HCT116 (cell line): ENCODE measurements around the gene STYK1. TPM values are rescaled to one million over a fixed set of nuclear protein-coding genes. Genes with fewer than 3 reads are reported as not detected.
A peak's percentile ranks its signal among the peaks of the same experiment; 100 is the strongest.

Source experiments
- ATAC-seq: fragments of 200-7000 bp; cut with Tn5 transposase; 2 replicates; pipeline ENCODE4 v1.9.1; 2020; ENCODE audit warnings: mild to moderate bottlenecking, moderate library complexity
- BruUV-seq: library from RNA; stranded (reverse); fragments of 400-500 nt; replicated peaks from 2 replicates; lab custom pipeline; 2021; lab: Mats Ljungman, UMichigan
- CTCF ChIA-PET: fragments of 300-600 bp; sonication (Branson Sonifier 250); formaldehyde crosslinking; loops from one replicate; lab custom pipeline; 2021; ENCODE audit warnings: antibody characterized with exemption; lab: Charles Lee
- POLR2A ChIA-PET: fragments of 300-600, 350-600 bp; sonication (Branson Sonifier 250); formaldehyde crosslinking; loops from one replicate; lab custom pipeline; 2021; ENCODE audit warnings: antibody characterized with exemption; lab: Charles Lee
- RAD21 ChIA-PET, 2 experiments: fragments of 300-600 bp; sonication (Branson Sonifier 250); formaldehyde crosslinking; loops; one replicate each; lab custom pipeline; 2023; ENCODE audit warnings: low total read pairs in 2 of 2; ENCODE audit not compliant: uncharacterized antibody in 2 of 2, unreplicated experiment in 2 of 2, low non-redundant PET in 1 of 2; lab: Charles Lee
- DNase-seq: peaks from one replicate; pipeline ENCODE4 v3.0.0-alpha.2; 2010; ENCODE audit warnings: low read depth, low spot score
- H2AFZ ChIP-seq: fragments of 200-600 bp; shearing (Covaris generic), sonication (generic); 2 replicates; pipeline ENCODE4 v1.6.1; 2017; ENCODE audit warnings: low read depth, mixed run types, mixed read lengths, antibody characterized with exemption, low read length; ENCODE audit not compliant: poor library complexity, severe bottlenecking
- H3K27ac ChIP-seq: 2 replicates; pipeline ENCODE4 v1.5.1; 2012; ENCODE audit warnings: low read depth, low read length
- H3K27me3 ChIP-seq: fragments of 200-600 bp; sonication (generic); 2 replicates; pipeline ENCODE4 v1.6.1; 2016; ENCODE audit warnings: mixed run types, low read length, mixed read lengths; ENCODE audit not compliant: insufficient read depth
- H3K36me3 ChIP-seq, 2 experiments: fragments of 200-500 bp in 1 of 2; fragments of 200-600 bp in 1 of 2; sonication (Bioruptor generic) in 1 of 2; sonication (generic) in 1 of 2; 2 replicates each; pipeline versions ENCODE4 v1.5.1 to v1.6.1; 2014 to 2016; ENCODE audit warnings: low read length in 2 of 2, inconsistent platforms in 1 of 2, mixed read lengths in 1 of 2, mixed run types in 1 of 2; ENCODE audit not compliant: insufficient read depth in 2 of 2, control insufficient read depth in 1 of 2
- H3K4me1 ChIP-seq, 2 experiments: fragments of 200-600 bp in 1 of 2; sonication (generic) in 1 of 2; 2 replicates each; pipeline versions ENCODE4 v1.5.1 to v1.6.1; 2012 to 2017; ENCODE audit warnings: low read length in 2 of 2, inconsistent platforms in 1 of 2, mild to moderate bottlenecking in 1 of 2, mixed read lengths in 1 of 2, mixed run types in 1 of 2, moderate library complexity in 1 of 2; ENCODE audit not compliant: insufficient read depth in 2 of 2, control insufficient read depth in 1 of 2
- H3K4me2 ChIP-seq: fragments of 200-600 bp; sonication (generic); 2 replicates; pipeline ENCODE4 v1.6.1; 2017; ENCODE audit warnings: mixed run types, low read length, mixed read lengths
- H3K4me3 ChIP-seq, 2 experiments: fragments of 200-600 bp in 1 of 2; sonication (generic) in 1 of 2; replicated peaks in 1 of 2; 2 replicates each; pipeline ENCODE4 v1.5.1; 2011 to 2016; ENCODE audit warnings: low read length in 2 of 2, control low read depth in 1 of 2, low read depth in 1 of 2, mild to moderate bottlenecking in 1 of 2, mixed read lengths in 1 of 2, mixed run types in 1 of 2
- H3K79me2 ChIP-seq: fragments of 200-600 bp; sonication (generic); 2 replicates; pipeline ENCODE4 v1.6.1; 2017; ENCODE audit warnings: mild to moderate bottlenecking, mixed run types, low read length, moderate library complexity, mixed read lengths; ENCODE audit not compliant: insufficient read depth
- H3K9ac ChIP-seq: fragments of 200-600 bp; sonication (generic); 2 replicates; pipeline ENCODE4 v1.6.1; 2016; ENCODE audit warnings: low read length, mixed read lengths
- H3K9me2 ChIP-seq: fragments of 200-600 bp; sonication (generic), shearing (Covaris generic); 2 replicates; pipeline ENCODE4 v1.6.1; 2017; ENCODE audit warnings: mixed run types, mild to moderate bottlenecking, moderate library complexity; ENCODE audit not compliant: insufficient read depth
- H3K9me3 ChIP-seq, 2 experiments: fragments of 200-500 bp in 1 of 2; fragments of 200-600 bp in 1 of 2; sonication (Bioruptor generic) in 1 of 2; sonication (generic) in 1 of 2; 2 replicates each; pipeline ENCODE4 v1.6.1; 2014 to 2017; ENCODE audit warnings: low read length in 2 of 2, mixed read lengths in 2 of 2, inconsistent platforms in 1 of 2, low read depth in 1 of 2, mild to moderate bottlenecking in 1 of 2, mixed run types in 1 of 2, moderate library complexity in 1 of 2; ENCODE audit not compliant: control insufficient read depth in 1 of 2, insufficient read depth in 1 of 2
- H4K20me1 ChIP-seq: fragments of 200-600 bp; sonication (generic), shearing (Covaris generic); 2 replicates; pipeline ENCODE4 v1.6.1; 2017; ENCODE audit warnings: mixed run types, mild to moderate bottlenecking, moderate library complexity; ENCODE audit not compliant: insufficient read depth
- CEBPB ChIP-seq: IDR thresholded peaks from 2 replicates; pipeline ENCODE4 v1.6.1; 2012; ENCODE audit warnings: low read depth
- CTCF ChIP-seq, 3 experiments: fragments of 200-600 bp in 1 of 3; sonication (generic) in 1 of 3; IDR thresholded peaks in 2 of 3; conservative IDR thresholded peaks in 1 of 3; 2 replicates each; pipeline ENCODE4 v1.5.1; 2012 to 2017; ENCODE audit warnings: low read depth in 2 of 3, low read length in 2 of 3, antibody characterized with exemption in 1 of 3, borderline replicate concordance in 1 of 3, control low read depth in 1 of 3, mild to moderate bottlenecking in 1 of 3, mixed read lengths in 1 of 3, mixed run types in 1 of 3, moderate library complexity in 1 of 3; ENCODE audit not compliant: insufficient read depth in 1 of 3
- EGR1 ChIP-seq: IDR thresholded peaks from 2 replicates; pipeline ENCODE4 v1.6.1; 2012; ENCODE audit warnings: low read depth
- ELF1 ChIP-seq: IDR thresholded peaks from 2 replicates; pipeline ENCODE4 v1.6.1; 2012; ENCODE audit warnings: low read depth, borderline replicate concordance
- EZH2phosphoT487 ChIP-seq: fragments of 200-600 bp; IDR thresholded peaks from 2 replicates; pipeline ENCODE4 v1.6.1; 2018; ENCODE audit warnings: antibody characterized with exemption, borderline replicate concordance
- FOSL1 ChIP-seq: IDR thresholded peaks from 2 replicates; pipeline ENCODE4 v1.6.1; 2012; ENCODE audit warnings: low read depth
- JUND ChIP-seq: IDR thresholded peaks from 2 replicates; pipeline ENCODE4 v1.6.1; 2012
- MAX ChIP-seq: IDR thresholded peaks from 2 replicates; pipeline ENCODE4 v1.6.1; 2012
- POLR2A ChIP-seq: IDR thresholded peaks from 2 replicates; pipeline ENCODE4 v1.7.0; 2011; ENCODE audit warnings: borderline replicate concordance; ENCODE audit not compliant: insufficient read depth, insufficient read length; ENCODE audit errors: extremely low read depth
- POLR2AphosphoS5 ChIP-seq: IDR thresholded peaks from 2 replicates; pipeline ENCODE4 v1.6.1; 2011; ENCODE audit warnings: mild to moderate bottlenecking, low read depth, low read length, moderate library complexity
- RAD21 ChIP-seq: IDR thresholded peaks from 2 replicates; pipeline ENCODE4 v1.6.1; 2012; ENCODE audit warnings: low read depth, mild to moderate bottlenecking
- REST ChIP-seq: IDR thresholded peaks from 2 replicates; pipeline ENCODE4 v1.6.1; 2012; ENCODE audit warnings: low read depth
- SRF ChIP-seq: IDR thresholded peaks from 2 replicates; pipeline ENCODE4 v1.6.1; 2012; ENCODE audit warnings: low read depth
- YY1 ChIP-seq: IDR thresholded peaks from 2 replicates; pipeline ENCODE4 v1.6.1; 2011; ENCODE audit warnings: low read length, low read depth, moderate library complexity, mild to moderate bottlenecking; ENCODE audit not compliant: insufficient replicate concordance; ENCODE audit errors: extremely low read depth
- intact Hi-C: fragments of 100-400 bp; cut with micrococcal nuclease; formaldehyde crosslinking; loops from 2 replicates; pipeline ENCODE4 v1.10.0; 2022
- total RNA-seq: library from RNA; stranded (reverse); gene quantifications from one replicate; pipeline ENCODE4 v1.2.1, GENCODE V29; 2021; ENCODE audit not compliant: unreplicated experiment

The STYK1 gene
- total RNA-seq, 1 experiment from 2014 or later = 4.4 TPM

- H3K9ac ChIP-seq = peak overlapping the region; percentile 48; the same call in 1 of the 2 replicates
- TF ChIP-seq SRF = no peak
- TF ChIP-seq ELF1 = no peak
- no peak for TF ChIP-seq POLR2AphosphoS5
- TF ChIP-seq POLR2A = no peak
- no peak for TF ChIP-seq FOSL1
- no peak for TF ChIP-seq EZH2phosphoT487
- TF ChIP-seq YY1 = no peak
- TF ChIP-seq CEBPB = no peak
- TF ChIP-seq RAD21 = no peak
- no peak for TF ChIP-seq REST
- no peak for TF ChIP-seq MAX
- TF ChIP-seq CTCF (IDR thresholded peaks at IDR 0.05 in 2 of 3, conservative IDR thresholded peaks at IDR 0.05 in 1 of 3; ENCODE audit: borderline replicate concordance in 1 of 3, insufficient read depth in 1 of 3, low read depth in 2 of 3, low read length in 2 of 3) = no peak
- no peak for TF ChIP-seq EGR1
- TF ChIP-seq JUND = no peak
- peak overlapping the region; percentile 77 for H3K4me2 ChIP-seq
- RAD21 ChIA-PET = no interaction called here
- H3K9me3 ChIP-seq = no peaks in the 10 kb centered on the region
- no peaks in the 10 kb centered on the region for H3K27me3 ChIP-seq
- DNase-seq (no peak), ATAC-seq (no peak)
- no TSS peak for BruUV-seq
- H4K20me1 ChIP-seq = peaks cover 31% of the 10 kb centered on the region; the same call in 1 of the 2 replicates
- CTCF ChIA-PET = interaction anchor here (3.0 kb wide), 1 partner anchor 30 kb away, joined by 12 read pairs; no protein-coding TSS in a partner anchor
- H3K9me2 ChIP-seq = no peaks in the 10 kb centered on the region
- no peak overlapping the region for H2AFZ ChIP-seq
- H3K79me2 ChIP-seq = peaks cover 98% of the 10 kb centered on the region
- H3K36me3 ChIP-seq = peaks cover 10 to 26% of the 10 kb centered on the region in 2 experiments
- H3K4me1 ChIP-seq = peaks cover 54 to 71% of the 10 kb centered on the region in 2 experiments
- no peak overlapping the region; a peak in 1 of 4 replicates for H3K4me3 ChIP-seq
- intact Hi-C loops = no loop called here
- POLR2A ChIA-PET = interaction anchor here (1.3 to 1.6 kb wide), 2 partner anchors 12 to 31 kb away, joined by 3 read pairs; no protein-coding TSS in a partner anchor
- no peak overlapping the region; the same call in 1 of the 2 replicates for H3K27ac ChIP-seq
Measured at GRCh38 chr12:10719482-10719881, 45.6 kb upstream of the STYK1 start.
